ENCODE measurements around the gene CLK2. TPM values are rescaled to one million over a fixed set of nuclear protein-coding genes. Genes with fewer than 3 reads are reported as not detected.

CLK2 gene
- total RNA-seq, 2 experiments from 2014 or later = 48.1 to 49.8 TPM

DNA sequence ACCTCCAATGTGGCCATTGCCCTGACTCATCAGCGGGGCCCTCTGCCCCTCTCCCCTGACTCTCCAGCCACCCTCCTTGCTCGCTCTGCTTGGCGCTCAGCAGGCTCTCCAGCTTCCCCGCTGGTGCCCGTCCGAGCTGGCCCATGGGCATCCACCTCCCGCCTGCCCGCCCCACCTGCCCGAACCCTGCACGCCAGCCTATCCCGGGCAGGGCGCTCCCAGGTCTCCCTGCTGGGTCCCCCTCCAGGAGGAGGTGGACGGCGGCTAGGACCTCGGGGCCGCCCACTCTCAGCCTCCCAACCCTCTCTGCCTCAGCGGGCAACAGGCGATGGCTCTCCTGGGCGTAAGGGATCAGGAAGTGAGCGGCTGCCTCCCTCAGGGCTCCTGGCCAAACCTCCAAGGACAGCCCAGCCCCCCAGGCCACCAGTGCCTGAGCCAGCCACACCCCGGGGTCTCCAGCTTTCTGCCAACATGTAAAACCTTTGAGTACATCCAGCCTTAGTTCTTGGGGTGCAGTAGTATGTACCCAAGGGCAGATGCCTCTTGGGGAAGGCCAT is 14.8 kb upstream of the CLK2 start:
- Histone ChIP-seq H3K4me1 (ENCODE audit: insufficient read depth, low read length) (no peaks in the 10 kb centered on the region), H3K27me3 (ENCODE audit: control insufficient read depth in 1 of 2, insufficient read depth in 2 of 2, low read length in 2 of 2) (peaks cover 0 to under 1% of the 10 kb centered on the region in 2 experiments), H3K9me3 (ENCODE audit: control insufficient read depth in 1 of 2, insufficient read depth in 1 of 2, low read length in 2 of 2) (no peaks in the 10 kb centered on the region), H3K4me3 (ENCODE audit: low read length) (no peak overlapping the region), H3K27ac (ENCODE audit: low read depth in 1 of 2, low read length in 2 of 2) (no peak overlapping the region), H3K36me3 (ENCODE audit: insufficient read depth, low read length) (no peaks in the 10 kb centered on the region)
- DNase-seq = no peak
- no peaks in the 10 kb centered on the region for H3K36me3 Mint-ChIP-seq (ENCODE audit: low read depth)
- POLR2A ChIA-PET = no interaction called here
- CTCF ChIA-PET = no interaction called here
- TF ChIP-seq, protein P1, sequence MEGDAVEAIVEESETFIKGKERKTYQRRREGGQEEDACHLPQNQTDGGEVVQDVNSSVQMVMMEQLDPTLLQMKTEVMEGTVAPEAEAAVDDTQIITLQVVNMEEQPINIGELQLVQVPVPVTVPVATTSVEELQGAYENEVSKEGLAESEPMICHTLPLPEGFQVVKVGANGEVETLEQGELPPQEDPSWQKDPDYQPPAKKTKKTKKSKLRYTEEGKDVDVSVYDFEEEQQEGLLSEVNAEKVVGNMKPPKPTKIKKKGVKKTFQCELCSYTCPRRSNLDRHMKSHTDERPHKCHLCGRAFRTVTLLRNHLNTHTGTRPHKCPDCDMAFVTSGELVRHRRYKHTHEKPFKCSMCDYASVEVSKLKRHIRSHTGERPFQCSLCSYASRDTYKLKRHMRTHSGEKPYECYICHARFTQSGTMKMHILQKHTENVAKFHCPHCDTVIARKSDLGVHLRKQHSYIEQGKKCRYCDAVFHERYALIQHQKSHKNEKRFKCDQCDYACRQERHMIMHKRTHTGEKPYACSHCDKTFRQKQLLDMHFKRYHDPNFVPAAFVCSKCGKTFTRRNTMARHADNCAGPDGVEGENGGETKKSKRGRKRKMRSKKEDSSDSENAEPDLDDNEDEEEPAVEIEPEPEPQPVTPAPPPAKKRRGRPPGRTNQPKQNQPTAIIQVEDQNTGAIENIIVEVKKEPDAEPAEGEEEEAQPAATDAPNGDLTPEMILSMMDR (IDR thresholded peaks at IDR 0.05) = no peak
- no peaks in the 10 kb centered on the region for H3K4me1 Mint-ChIP-seq (ENCODE audit: low read depth)
- intact Hi-C loops (cut with DNase I, micrococcal nuclease) = no loop called here
- ATAC-seq (ENCODE audit: poor library complexity) = no peak
- no peak overlapping the region for H3K27ac Mint-ChIP-seq
- H3K27me3 Mint-ChIP-seq = no peaks in the 10 kb centered on the region
- no peak overlapping the region for H3K4me3 Mint-ChIP-seq
- H3K9me3 Mint-ChIP-seq = no peaks in the 10 kb centered on the region

DNA sequence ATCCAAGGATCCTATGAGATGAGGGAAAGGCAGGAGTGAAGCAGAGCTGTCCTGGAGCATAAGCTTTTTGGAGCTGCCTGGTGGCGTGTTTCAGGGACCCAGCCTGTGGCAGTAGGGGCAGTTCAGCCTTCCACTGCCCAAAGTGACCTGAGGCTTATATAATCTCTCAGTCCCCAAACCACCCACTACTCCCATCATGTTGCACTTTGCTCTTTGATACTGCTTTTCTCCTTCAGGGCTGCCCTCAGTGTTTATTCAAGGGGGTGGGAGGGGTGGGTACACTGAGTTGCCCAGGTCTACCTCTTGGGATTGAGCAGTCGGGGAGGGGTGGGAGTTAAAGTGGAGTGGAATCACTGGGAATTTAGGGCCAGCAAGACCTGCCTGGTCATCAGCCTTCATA is 13.2 kb upstream of the CLK2 start:
- Histone ChIP-seq H3K4me1 (ENCODE audit: insufficient read depth, low read length) (no peaks in the 10 kb centered on the region), H3K27ac (ENCODE audit: low read depth in 1 of 2, low read length in 2 of 2) (no peak overlapping the region), H3K9me3 (ENCODE audit: control insufficient read depth in 1 of 2, insufficient read depth in 1 of 2, low read length in 2 of 2) (no peaks in the 10 kb centered on the region), H3K27me3 (ENCODE audit: control insufficient read depth in 1 of 2, insufficient read depth in 2 of 2, low read length in 2 of 2) (no peaks in the 10 kb centered on the region), H3K36me3 (ENCODE audit: insufficient read depth, low read length) (no peaks in the 10 kb centered on the region), H3K4me3 (ENCODE audit: low read length) (no peak overlapping the region)
- Mint-ChIP-seq H3K4me3 (no peak overlapping the region), H3K27me3 (no peaks in the 10 kb centered on the region), H3K4me1 (ENCODE audit: low read depth) (no peaks in the 10 kb centered on the region), H3K36me3 (ENCODE audit: low read depth) (no peaks in the 10 kb centered on the region), H3K27ac (no peak overlapping the region), H3K9me3 (no peaks in the 10 kb centered on the region)
- DNase-seq (no peak), ATAC-seq (ENCODE audit: poor library complexity) (no peak)
- TF ChIP-seq, protein P1 (IDR thresholded peaks at IDR 0.05) = no peak
- CTCF ChIA-PET = no interaction called here
- POLR2A ChIA-PET = no interaction called here
- intact Hi-C loops (cut with DNase I, micrococcal nuclease) = no loop called here

DNA sequence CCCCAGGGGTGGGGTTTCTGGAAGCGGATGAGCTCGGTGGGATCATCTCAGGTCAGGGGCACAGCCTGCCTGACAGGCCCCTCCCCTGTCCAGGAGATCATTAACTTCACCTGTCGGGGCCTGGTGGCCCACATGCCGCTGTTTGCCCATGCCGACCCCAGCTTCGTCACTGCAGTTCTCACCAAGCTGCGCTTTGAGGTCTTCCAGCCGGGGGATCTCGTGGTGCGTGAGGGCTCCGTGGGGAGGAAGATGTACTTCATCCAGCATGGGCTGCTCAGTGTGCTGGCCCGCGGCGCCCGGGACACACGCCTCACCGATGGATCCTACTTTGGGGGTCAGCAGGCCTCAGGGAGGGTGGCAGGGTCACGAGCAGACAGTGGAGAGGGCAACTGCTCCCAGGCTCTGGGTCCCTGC is 12.3 kb upstream of the CLK2 start:
- Histone ChIP-seq H3K9me3 (ENCODE audit: control insufficient read depth in 1 of 2, insufficient read depth in 1 of 2, low read length in 2 of 2) (no peaks in the 10 kb centered on the region), H3K4me3 (ENCODE audit: low read length) (no peak overlapping the region), H3K27me3 (ENCODE audit: control insufficient read depth in 1 of 2, insufficient read depth in 2 of 2, low read length in 2 of 2) (no peaks in the 10 kb centered on the region), H3K27ac (ENCODE audit: low read depth in 1 of 2, low read length in 2 of 2) (no peak overlapping the region), H3K4me1 (ENCODE audit: insufficient read depth, low read length) (no peaks in the 10 kb centered on the region), H3K36me3 (ENCODE audit: insufficient read depth, low read length) (no peaks in the 10 kb centered on the region)
- no peak for ATAC-seq (ENCODE audit: poor library complexity)
- POLR2A ChIA-PET = no interaction called here
- no peak overlapping the region for H3K4me3 Mint-ChIP-seq
- CTCF ChIA-PET = no interaction called here
- H3K9me3 Mint-ChIP-seq = no peaks in the 10 kb centered on the region
- no peaks in the 10 kb centered on the region for H3K27me3 Mint-ChIP-seq
- H3K36me3 Mint-ChIP-seq (ENCODE audit: low read depth) = no peaks in the 10 kb centered on the region
- TF ChIP-seq, protein P1 (IDR thresholded peaks at IDR 0.05) = no peak
- H3K27ac Mint-ChIP-seq = no peak overlapping the region
- intact Hi-C loops (cut with DNase I, micrococcal nuclease) = no loop called here
- DNase-seq = no peak
- no peaks in the 10 kb centered on the region for H3K4me1 Mint-ChIP-seq (ENCODE audit: low read depth)

All from CD4-positive, alpha-beta T cell (primary cell).